ENCODE results near the gene TCOF1. TPM values are rescaled to one million over a fixed set of nuclear protein-coding genes. Genes with fewer than 3 reads are reported as not detected.

Gene TCOF1
- total RNA-seq, 4 donors from 2014 or later = 32.1 to 54.2 (median 33.1) TPM

DNA sequence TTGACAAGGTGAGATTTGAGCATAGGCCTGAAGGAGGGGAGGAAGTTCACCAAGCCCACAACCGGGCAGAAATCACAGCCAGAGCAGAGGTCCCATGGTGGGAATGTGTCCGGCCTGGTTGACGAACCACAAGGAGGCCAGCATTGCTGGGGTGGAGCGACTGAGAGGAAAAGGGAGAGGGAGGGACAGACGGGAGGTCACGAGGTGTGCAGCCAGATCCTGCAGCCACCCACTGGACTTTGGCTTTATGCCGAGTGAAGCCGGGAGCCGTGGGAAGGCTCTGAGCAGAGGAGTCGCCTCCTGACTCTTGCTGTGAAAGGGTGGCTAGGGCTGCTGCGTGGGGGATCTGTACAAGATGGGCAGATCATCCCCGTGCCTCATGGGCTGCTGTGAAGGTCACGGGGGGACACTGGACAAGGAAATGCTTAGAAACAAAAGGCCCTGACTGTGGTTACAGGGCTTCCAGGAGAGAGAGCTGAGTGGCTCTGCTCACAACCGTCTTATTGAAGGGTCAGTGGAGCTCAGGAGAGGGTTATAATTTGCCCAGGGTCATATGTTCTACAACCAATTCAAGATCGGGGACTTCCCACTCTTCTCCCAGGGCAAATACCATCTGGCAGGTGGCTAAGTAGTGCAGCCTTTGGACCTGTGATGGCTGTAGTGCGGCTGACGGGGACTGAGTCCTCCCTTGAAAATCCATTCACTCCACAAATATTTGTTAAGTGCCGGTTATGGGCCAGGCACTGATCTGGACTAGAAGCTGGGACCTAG, 70.8 kb downstream of the TCOF1 start:
- WGBS = 55% methylated on average over 18 of the region's 18 CpGs
- Histone ChIP-seq H3K27me3 (no peaks in the 10 kb centered on the region), H3K4me1 (peaks cover 3% of the 10 kb centered on the region), H3K4me3 (no peak overlapping the region), H3K27ac (no peak overlapping the region), H3K36me3 (no peaks in the 10 kb centered on the region), H3K9me3 (no peaks in the 10 kb centered on the region)
- DNase-seq (ENCODE audit: low spot score in 2 of 2) = peak in 1 of 2 donors; percentile 52
- TF ChIP-seq POLR2AphosphoS5 (IDR thresholded peaks at IDR 0.05) (no peak), POLR2A (IDR thresholded peaks at IDR 0.05) (no peak), EP300 (IDR thresholded peaks at IDR 0.05) (no peak)
- TF ChIP-seq, protein P1, sequence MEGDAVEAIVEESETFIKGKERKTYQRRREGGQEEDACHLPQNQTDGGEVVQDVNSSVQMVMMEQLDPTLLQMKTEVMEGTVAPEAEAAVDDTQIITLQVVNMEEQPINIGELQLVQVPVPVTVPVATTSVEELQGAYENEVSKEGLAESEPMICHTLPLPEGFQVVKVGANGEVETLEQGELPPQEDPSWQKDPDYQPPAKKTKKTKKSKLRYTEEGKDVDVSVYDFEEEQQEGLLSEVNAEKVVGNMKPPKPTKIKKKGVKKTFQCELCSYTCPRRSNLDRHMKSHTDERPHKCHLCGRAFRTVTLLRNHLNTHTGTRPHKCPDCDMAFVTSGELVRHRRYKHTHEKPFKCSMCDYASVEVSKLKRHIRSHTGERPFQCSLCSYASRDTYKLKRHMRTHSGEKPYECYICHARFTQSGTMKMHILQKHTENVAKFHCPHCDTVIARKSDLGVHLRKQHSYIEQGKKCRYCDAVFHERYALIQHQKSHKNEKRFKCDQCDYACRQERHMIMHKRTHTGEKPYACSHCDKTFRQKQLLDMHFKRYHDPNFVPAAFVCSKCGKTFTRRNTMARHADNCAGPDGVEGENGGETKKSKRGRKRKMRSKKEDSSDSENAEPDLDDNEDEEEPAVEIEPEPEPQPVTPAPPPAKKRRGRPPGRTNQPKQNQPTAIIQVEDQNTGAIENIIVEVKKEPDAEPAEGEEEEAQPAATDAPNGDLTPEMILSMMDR (IDR thresholded peaks at IDR 0.05) = no peak

DNA sequence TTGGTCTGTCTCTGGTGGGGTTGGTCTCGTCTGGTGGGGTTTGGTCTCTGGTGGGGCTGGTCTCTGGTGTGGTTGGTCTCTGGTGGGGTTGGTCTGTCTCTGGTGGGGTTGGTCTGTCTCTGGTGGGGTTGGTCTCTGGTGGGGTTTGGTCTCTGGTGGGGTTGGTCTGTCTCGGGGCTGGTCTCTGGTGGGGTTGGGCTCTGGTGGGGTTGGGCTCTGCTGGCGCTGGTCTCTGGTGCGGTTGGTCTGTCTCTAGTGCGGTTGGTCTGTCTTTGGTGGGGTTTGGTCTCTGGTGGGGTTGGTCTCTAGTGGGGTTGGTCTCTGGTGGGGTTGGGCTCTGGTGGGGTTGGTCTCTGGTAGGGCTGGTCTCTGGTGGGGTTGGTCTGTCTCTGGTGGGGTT, 71.5 kb downstream of the TCOF1 start:
- Histone ChIP-seq H3K36me3 (no peaks in the 10 kb centered on the region), H3K27ac (no peak overlapping the region), H3K9me3 (no peaks in the 10 kb centered on the region), H3K4me1 (peaks cover 3% of the 10 kb centered on the region), H3K4me3 (no peak overlapping the region), H3K27me3 (no peaks in the 10 kb centered on the region)
- TF ChIP-seq, protein P1 (IDR thresholded peaks at IDR 0.05) = no peak
- TF ChIP-seq POLR2A (IDR thresholded peaks at IDR 0.05) = no peak
- TF ChIP-seq POLR2AphosphoS5 (IDR thresholded peaks at IDR 0.05) = no peak
- no peak for TF ChIP-seq EP300 (IDR thresholded peaks at IDR 0.05)
- no peak for DNase-seq (ENCODE audit: low spot score in 2 of 2)
- 92% methylated on average over 5 of the region's 5 CpGs for WGBS

DNA sequence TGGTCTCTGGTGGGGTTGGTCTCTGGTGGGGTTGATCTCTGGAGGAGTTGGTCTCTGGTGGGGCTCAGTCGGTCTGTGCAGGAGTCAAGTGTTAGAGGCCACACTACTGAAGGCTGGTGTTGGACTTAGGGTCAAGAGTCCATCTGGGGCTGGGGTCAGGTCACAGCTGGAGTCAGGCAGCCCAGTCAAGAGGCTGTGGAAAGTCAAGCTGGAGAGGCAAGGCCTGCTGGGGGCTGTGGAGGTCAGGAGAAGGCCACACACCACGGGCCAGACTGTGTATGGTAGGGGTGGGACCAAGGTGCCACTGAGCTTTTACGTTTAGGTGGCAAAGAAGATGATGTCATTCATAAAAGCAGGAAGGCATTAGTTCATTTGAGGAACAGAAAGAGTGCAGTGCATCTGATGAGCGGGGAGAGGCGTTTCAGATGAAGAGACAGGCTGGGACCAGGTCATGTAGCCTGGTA, 71.9 kb downstream of the TCOF1 start:
- Histone ChIP-seq H3K4me1 (peaks cover 3% of the 10 kb centered on the region), H3K9me3 (no peaks in the 10 kb centered on the region), H3K36me3 (no peaks in the 10 kb centered on the region), H3K4me3 (no peak overlapping the region), H3K27me3 (no peaks in the 10 kb centered on the region), H3K27ac (no peak overlapping the region)
- no peak for TF ChIP-seq POLR2AphosphoS5 (IDR thresholded peaks at IDR 0.05)
- no peak for TF ChIP-seq POLR2A (IDR thresholded peaks at IDR 0.05)
- TF ChIP-seq EP300 (IDR thresholded peaks at IDR 0.05) = no peak
- TF ChIP-seq, protein P1 (IDR thresholded peaks at IDR 0.05) = no peak
- DNase-seq (ENCODE audit: low spot score in 2 of 2) = no peak
- WGBS = 80% methylated on average over 5 of the region's 5 CpGs

DNA sequence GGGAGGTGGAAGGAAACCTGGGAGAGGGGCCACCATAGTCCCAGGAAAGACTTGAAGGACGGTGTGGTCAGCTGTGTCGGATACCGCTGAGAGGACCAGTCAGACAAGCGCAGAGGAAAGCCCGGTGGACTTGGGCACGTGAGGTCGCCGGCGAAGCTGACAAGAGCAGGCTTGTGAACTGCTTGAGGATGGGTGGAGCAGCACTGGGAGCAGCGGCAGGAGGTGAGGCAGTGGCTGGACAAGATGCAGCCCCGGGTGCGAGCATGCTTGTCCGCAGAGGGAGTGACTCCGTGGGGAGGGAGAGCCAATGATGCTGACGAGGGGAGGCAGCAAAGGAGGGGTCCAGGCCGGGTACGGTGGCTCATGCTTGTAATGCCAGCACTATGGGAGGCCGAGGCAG, 73.6 kb downstream of the TCOF1 start:
- WGBS = 71% methylated on average over 18 of the region's 18 CpGs
- Histone ChIP-seq H3K4me1 (peaks cover 3% of the 10 kb centered on the region), H3K27ac (no peak overlapping the region), H3K9me3 (no peaks in the 10 kb centered on the region), H3K4me3 (no peak overlapping the region), H3K27me3 (no peaks in the 10 kb centered on the region), H3K36me3 (no peaks in the 10 kb centered on the region)
- TF ChIP-seq POLR2AphosphoS5 (IDR thresholded peaks at IDR 0.05) (no peak), POLR2A (IDR thresholded peaks at IDR 0.05) (no peak), EP300 (IDR thresholded peaks at IDR 0.05) (no peak)
- TF ChIP-seq, protein P1 (IDR thresholded peaks at IDR 0.05) = no peak
- DNase-seq (ENCODE audit: low spot score in 2 of 2) = no peak

DNA sequence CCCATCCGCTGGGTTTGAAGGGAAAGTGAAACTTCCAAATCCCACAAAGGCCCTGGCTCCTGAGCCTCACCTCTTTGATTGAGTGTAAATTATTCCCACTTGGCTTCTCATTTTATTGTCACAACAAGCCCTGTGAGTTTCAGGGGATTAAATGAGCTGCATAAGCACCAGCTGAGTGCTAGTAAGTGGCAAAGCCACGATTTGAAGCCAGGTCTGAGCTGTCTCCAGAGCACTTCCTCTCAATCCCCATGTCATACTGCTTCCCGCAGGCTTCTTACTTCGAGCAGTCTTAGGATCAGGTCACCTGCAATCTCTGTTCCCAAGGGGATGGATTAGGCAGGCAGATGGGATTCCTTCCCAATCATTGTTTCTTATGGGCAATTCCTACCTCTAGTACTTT, 74.1 kb downstream of the TCOF1 start:
- H3K27ac ChIP-seq = no peak overlapping the region
- no peaks in the 10 kb centered on the region for H3K9me3 ChIP-seq
- peaks cover 3% of the 10 kb centered on the region for H3K4me1 ChIP-seq
- WGBS = 51% methylated on average over 4 of the region's 4 CpGs
- no peaks in the 10 kb centered on the region for H3K36me3 ChIP-seq
- no peak for DNase-seq (ENCODE audit: low spot score in 2 of 2)
- no peak overlapping the region for H3K4me3 ChIP-seq
- TF ChIP-seq POLR2A (IDR thresholded peaks at IDR 0.05) (no peak), EP300 (IDR thresholded peaks at IDR 0.05) (no peak), POLR2AphosphoS5 (IDR thresholded peaks at IDR 0.05) (no peak)
- TF ChIP-seq, protein P1 (IDR thresholded peaks at IDR 0.05) = no peak
- no peaks in the 10 kb centered on the region for H3K27me3 ChIP-seq
